Prostate gland (tissue), 2 donors: ENCODE data around the gene VMA21. TPM values are rescaled to one million over a fixed set of nuclear protein-coding genes. Genes with fewer than 3 reads are reported as not detected.

Source experiments
- DNase-seq: peaks from one replicate; pipeline ENCODE4 v3.0.0-alpha.2; 2019; ENCODE audit warnings: low spot score
- H3K27ac ChIP-seq, 2 donors: fragments of 200-600 bp; sonication (generic); 2 replicates each; pipeline ENCODE4 v1.5.1; 2017 to 2019
- H3K27me3 ChIP-seq: fragments of 200-600 bp; sonication (generic); replicated peaks from 2 replicates; pipeline ENCODE4 v1.5.1; 2019; ENCODE audit not compliant: insufficient read depth
- H3K36me3 ChIP-seq, 2 donors: fragments of 200-600 bp; sonication (generic); 1 replicate in 1 of 2; 2 replicates in 1 of 2; pipeline versions ENCODE4 v1.5.1 to v1.8.1; 2017 to 2019
- H3K4me1 ChIP-seq: fragments of 200-600 bp; sonication (generic); replicated peaks from 2 replicates; pipeline ENCODE4 v1.5.1; 2019
- H3K4me3 ChIP-seq, 2 donors: fragments of 200-600 bp; sonication (generic); 2 replicates each; pipeline ENCODE4 v1.5.1; 2017 to 2019
- H3K9me3 ChIP-seq: fragments of 200-600 bp; sonication (generic); 2 replicates; pipeline ENCODE4 v1.5.1; 2017
- POLR2A ChIP-seq: fragments of 450-650 bp; IDR thresholded peaks from one replicate; pipeline ENCODE4 v1.6.1; 2016; ENCODE audit warnings: antibody characterized with exemption, mild to moderate bottlenecking
- POLR2AphosphoS5 ChIP-seq: sonication (generic); formaldehyde crosslinking; IDR thresholded peaks from one replicate; pipeline ENCODE4 v1.6.1; 2017; ENCODE audit warnings: antibody characterized with exemption
- WGBS: methylation state at CpG from one replicate; pipeline ENCODE4 v1.1.5; 2018; 5-methylcytosine and 5-hydroxymethylcytosine counted together
- intact Hi-C: fragments of 100-400 bp; cut with DNase I; formaldehyde crosslinking; loops from one replicate; pipeline ENCODE4 v1.14.2; 2022
- total RNA-seq, 2 donors: library from RNA; depleted of rRNA; stranded (reverse); fragments of >200 nt; gene quantifications; one replicate each; pipeline ENCODE4 v1.1.0, GENCODE V29; 2016
- TF ChIP-seq, protein P1 (sequence below), 4 experiments: fragments of 200-600 bp in 2 of 4; fragments of 450-650 bp in 2 of 4; sonication (generic) in 2 of 4; IDR thresholded peaks; 1 replicate in 3 of 4; 2 replicates in 1 of 4; pipeline ENCODE4 v1.5.1; 2016 to 2019; ENCODE audit warnings: antibody characterized with exemption in 4 of 4, mild to moderate bottlenecking in 2 of 4, moderate library complexity in 2 of 4

Gene VMA21, protein sequence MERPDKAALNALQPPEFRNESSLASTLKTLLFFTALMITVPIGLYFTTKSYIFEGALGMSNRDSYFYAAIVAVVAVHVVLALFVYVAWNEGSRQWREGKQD
- total RNA-seq = 10 to 100 TPM; 33.8 to 42.0 TPM

DNA sequence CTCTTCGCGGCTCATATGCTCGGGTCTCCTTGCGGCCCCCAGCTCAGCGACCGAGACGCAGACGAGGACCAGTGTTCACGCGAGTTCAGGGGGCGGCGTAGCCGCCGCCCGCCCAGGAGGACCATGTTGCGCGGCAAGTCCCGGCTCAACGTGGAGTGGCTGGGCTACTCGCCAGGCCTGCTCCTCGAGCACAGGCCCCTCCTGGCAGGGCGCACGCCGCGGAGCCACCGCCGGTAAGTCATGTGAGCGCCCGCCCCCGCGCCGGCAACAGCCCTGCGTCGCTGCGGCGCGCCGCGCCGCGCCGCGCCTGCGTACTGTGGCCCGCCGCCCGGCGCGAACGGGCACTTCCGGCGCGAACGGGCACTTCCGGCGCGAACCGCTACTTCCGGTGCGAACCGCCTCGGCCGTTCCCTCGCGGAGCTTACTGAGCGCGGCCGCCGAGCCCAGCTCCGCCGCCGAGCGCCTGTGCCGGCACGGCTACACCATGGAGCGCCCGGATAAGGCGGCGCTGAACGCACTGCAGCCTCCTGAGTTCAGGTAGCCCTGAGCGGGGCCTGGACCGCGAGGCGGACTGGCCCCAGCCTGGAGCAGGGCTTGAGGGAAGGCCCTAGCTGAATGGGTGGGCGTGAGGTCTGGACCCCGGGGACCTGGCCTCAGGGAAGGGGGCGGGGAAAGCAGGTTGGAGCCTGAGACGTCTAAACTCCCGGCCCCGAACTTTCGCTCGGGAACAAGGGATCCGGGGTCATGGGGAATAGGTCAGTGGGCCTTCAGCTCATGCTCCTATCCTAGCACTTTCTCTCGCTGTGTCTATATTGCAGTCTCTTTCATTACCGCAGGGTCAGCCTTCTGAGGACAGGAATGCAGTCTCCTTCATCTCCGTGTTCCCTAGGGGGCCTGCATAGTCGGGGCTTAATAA lies at the start of gene VMA21:
Gene VMA21 (plus strand): TSS at position 382 of the 916 bp plus-strand sequence. CDS start 103 bp downstream, at position 485.
- DNase-seq = peak; percentile 77
- Histone ChIP-seq H3K27ac (peak within 1 kb of the TSS; percentile 80 to 81), H3K36me3 (no peaks in the 10 kb centered on the region), H3K4me1 (no peaks in the 10 kb centered on the region), H3K9me3 (no peaks in the 10 kb centered on the region), H3K4me3 (peak within 1 kb of the TSS; percentile 53 to 59), H3K27me3 (no peaks in the 10 kb centered on the region)
- TF ChIP-seq POLR2AphosphoS5 (peak; percentile 24), POLR2A (no peak)
- intact Hi-C loops = loop anchor here (10.0 kb wide), 1 partner anchor 1762 kb away; the partner anchor contains the start of gene TMEM185A
- 0% methylated on average over 5 of the region's 97 CpGs for WGBS

DNA sequence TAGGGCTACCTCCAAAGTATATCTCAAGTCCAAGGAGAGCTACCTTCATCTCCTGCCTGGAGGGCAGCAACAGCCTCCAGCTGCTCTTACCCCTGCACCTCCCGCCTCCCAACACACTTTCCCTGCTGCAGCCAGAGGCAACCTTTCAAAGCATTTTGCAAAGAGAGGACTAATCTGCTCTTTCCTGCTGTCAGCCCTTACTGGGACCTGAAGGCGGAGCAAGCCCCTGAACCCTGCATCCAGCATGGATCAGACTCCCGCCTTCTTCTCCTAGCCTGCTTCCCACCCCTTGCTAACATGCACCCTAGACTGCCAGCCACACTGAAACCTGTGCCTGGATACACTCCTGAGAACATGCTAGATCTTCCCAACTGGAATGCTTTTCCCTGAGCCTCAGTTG lies 37.7 kb upstream of the VMA21 start:
- intact Hi-C loops = no loop called here
- WGBS = 72% methylated on average over 3 of the region's 3 CpGs
- no peak for DNase-seq
- Histone ChIP-seq H3K4me1 (no peaks in the 10 kb centered on the region), H3K4me3 (no peak overlapping the region), H3K9me3 (no peaks in the 10 kb centered on the region), H3K27ac (no peak overlapping the region), H3K27me3 (no peaks in the 10 kb centered on the region), H3K36me3 (no peaks in the 10 kb centered on the region)
- no peak for TF ChIP-seq POLR2AphosphoS5
- TF ChIP-seq POLR2A = no peak
- TF ChIP-seq, protein P1, sequence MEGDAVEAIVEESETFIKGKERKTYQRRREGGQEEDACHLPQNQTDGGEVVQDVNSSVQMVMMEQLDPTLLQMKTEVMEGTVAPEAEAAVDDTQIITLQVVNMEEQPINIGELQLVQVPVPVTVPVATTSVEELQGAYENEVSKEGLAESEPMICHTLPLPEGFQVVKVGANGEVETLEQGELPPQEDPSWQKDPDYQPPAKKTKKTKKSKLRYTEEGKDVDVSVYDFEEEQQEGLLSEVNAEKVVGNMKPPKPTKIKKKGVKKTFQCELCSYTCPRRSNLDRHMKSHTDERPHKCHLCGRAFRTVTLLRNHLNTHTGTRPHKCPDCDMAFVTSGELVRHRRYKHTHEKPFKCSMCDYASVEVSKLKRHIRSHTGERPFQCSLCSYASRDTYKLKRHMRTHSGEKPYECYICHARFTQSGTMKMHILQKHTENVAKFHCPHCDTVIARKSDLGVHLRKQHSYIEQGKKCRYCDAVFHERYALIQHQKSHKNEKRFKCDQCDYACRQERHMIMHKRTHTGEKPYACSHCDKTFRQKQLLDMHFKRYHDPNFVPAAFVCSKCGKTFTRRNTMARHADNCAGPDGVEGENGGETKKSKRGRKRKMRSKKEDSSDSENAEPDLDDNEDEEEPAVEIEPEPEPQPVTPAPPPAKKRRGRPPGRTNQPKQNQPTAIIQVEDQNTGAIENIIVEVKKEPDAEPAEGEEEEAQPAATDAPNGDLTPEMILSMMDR (IDR thresholded peaks at IDR 0.05) = no peak

DNA sequence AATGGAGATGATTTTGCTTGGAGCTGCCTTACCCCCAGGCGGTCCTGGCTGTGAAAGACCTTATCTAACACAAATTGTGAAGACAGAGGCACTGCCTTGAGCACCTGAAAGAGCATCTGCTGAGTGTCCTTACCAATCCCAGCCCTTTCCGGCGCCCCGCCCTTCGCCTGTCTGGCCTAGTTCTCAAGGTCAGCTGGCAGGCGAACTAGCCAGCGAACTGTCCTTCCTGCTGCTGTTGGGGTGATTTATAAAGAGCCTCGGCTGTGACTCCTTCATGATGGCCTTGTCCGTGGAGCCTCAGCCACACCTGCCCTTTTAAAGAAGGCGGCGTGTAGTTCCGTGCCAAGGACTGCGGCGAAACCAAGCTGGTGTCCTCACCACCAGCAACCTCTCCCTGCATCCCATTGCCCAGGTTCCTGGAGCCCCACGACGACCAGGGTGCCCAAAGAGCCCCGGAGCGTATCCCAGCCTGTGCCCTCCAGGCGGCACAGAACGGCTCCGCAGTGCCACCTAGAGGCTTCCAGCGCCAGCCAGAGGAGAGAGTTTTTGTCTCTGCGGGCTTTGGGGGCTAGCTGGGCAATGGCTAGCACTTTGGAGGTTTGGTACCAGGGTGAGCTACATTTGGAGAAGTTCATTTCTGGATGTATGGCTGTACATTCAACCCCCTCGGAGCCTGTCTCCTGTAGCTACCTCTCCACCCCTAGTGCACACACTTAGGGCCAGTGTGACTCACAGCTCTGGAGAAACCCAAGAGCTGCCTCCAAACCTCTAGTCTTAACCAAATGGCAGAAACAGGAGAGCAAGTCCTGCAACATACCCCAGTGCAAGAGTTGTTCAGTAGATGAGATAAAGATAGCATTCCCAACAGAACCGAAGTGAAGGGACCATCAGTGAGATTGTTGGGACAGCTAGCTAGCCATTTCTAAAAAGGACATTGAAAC lies 36.8 kb upstream of the VMA21 start:
- no peaks in the 10 kb centered on the region for H3K27me3 ChIP-seq
- 11% methylated on average over 13 of the region's 25 CpGs for WGBS
- H3K36me3 ChIP-seq = no peaks in the 10 kb centered on the region
- no peaks in the 10 kb centered on the region for H3K4me1 ChIP-seq
- TF ChIP-seq POLR2AphosphoS5 = no peak
- TF ChIP-seq POLR2A = no peak
- TF ChIP-seq, protein P1 (IDR thresholded peaks at IDR 0.05) = peak in 1 of 4 experiments; percentile 13
- H3K4me3 ChIP-seq = no peak overlapping the region
- no peak overlapping the region for H3K27ac ChIP-seq
- no peak for DNase-seq
- intact Hi-C loops = no loop called here
- no peaks in the 10 kb centered on the region for H3K9me3 ChIP-seq

DNA sequence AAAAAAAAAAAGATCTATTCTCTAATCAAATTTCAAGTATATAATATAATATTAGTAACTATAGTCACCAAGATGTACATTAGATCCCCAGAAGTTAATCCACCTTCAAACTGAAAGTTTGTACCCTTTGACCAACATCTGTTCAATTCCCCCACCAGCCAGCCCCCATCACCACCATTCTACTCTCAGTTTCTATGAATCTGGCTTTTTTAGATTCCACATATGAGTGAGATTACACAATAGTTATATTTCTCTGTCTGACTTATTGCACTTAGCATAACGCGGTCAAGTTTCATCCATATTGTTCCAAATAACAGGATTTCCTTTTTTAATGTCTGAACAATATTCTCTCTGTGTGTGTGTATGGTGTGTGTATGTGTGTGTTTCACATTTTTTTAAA lies 33.7 kb upstream of the VMA21 start:
- no peak overlapping the region for H3K4me3 ChIP-seq
- H3K9me3 ChIP-seq = no peaks in the 10 kb centered on the region
- WGBS = 83% methylated on average over 2 of the region's 2 CpGs
- TF ChIP-seq, protein P1 (IDR thresholded peaks at IDR 0.05) = no peak
- TF ChIP-seq POLR2A (no peak), POLR2AphosphoS5 (no peak)
- no peak overlapping the region for H3K27ac ChIP-seq
- no peaks in the 10 kb centered on the region for H3K36me3 ChIP-seq
- H3K4me1 ChIP-seq = no peaks in the 10 kb centered on the region
- H3K27me3 ChIP-seq = no peaks in the 10 kb centered on the region
- intact Hi-C loops = no loop called here
- no peak for DNase-seq

DNA sequence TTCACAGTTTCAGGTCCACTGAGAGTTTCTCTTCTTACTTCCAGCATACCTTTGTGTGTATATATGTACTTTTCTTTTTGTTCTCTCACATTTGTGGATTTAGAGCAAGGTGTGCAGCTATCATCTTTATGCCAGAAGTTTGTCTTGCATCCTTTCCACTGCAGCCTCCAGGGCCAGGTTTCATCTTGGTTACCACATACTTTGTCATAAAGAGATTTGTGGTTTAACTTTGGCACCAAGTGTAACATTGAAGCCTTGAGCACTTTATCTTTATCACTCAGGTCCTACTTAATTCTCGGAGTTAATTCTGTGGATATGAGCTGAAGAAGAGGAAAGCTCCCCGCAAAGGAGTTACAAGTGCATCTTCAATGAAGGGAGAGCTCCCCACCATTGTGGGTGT lies 31.4 kb upstream of the VMA21 start:
- H3K4me3 ChIP-seq = no peak overlapping the region

More for the DNA sequence above, 31.4 kb upstream of the VMA21 start:
- DNase-seq = no peak
- intact Hi-C loops = no loop called here
- 68% methylated on average over 2 of the region's 2 CpGs for WGBS
- H3K36me3 ChIP-seq = no peaks in the 10 kb centered on the region
- TF ChIP-seq, protein P1 (IDR thresholded peaks at IDR 0.05) = no peak
- TF ChIP-seq POLR2AphosphoS5 (no peak), POLR2A (no peak)
- no peaks in the 10 kb centered on the region for H3K9me3 ChIP-seq
- no peak overlapping the region for H3K27ac ChIP-seq
- H3K4me1 ChIP-seq = no peaks in the 10 kb centered on the region
- no peaks in the 10 kb centered on the region for H3K27me3 ChIP-seq
